Smooth muscle cell (in vitro differentiated cells): ENCODE measurements around the gene EML4. TPM values are rescaled to one million over a fixed set of nuclear protein-coding genes. Genes with fewer than 3 reads are reported as not detected.
A peak's percentile ranks its signal among the peaks of the same experiment; 100 is the strongest.

ENCODE experiments used
- DNase-seq: peaks from one replicate; lab custom pipeline; 2025; ENCODE audit not compliant: unreplicated experiment; lab: John Stamatoyannopoulos, UW
- H2AFZ ChIP-seq: fragments of 200-600 bp; sonication (generic); 2 replicates; pipeline ENCODE4 v1.6.0; 2016; ENCODE audit warnings: antibody characterized with exemption, low read depth, mild to moderate bottlenecking
- H3F3A ChIP-seq: fragments of 200-600 bp; sonication (generic); 2 replicates; pipeline ENCODE4 v1.6.0; 2017; ENCODE audit warnings: antibody characterized with exemption, low read depth
- H3K27ac ChIP-seq: fragments of 200-600 bp; sonication (generic); 2 replicates; pipeline ENCODE4 v1.5.1; 2016; ENCODE audit warnings: low read depth, mild to moderate bottlenecking
- H3K27me3 ChIP-seq: fragments of 200-600 bp; sonication (generic); 2 replicates; pipeline ENCODE4 v1.6.1; 2016; ENCODE audit warnings: low read depth, mild to moderate bottlenecking
- H3K36me3 ChIP-seq: fragments of 200-600 bp; sonication (generic); 2 replicates; pipeline ENCODE4 v1.5.1; 2016; ENCODE audit warnings: low read depth
- H3K4me1 ChIP-seq: fragments of 200-600 bp; sonication (generic); 2 replicates; pipeline ENCODE4 v1.5.1; 2016; ENCODE audit warnings: low read depth
- H3K4me2 ChIP-seq: fragments of 200-600 bp; sonication (generic); 2 replicates; pipeline ENCODE4 v1.6.0; 2016; ENCODE audit warnings: mild to moderate bottlenecking
- H3K4me3 ChIP-seq: fragments of 200-600 bp; sonication (generic); 2 replicates; pipeline ENCODE4 v1.5.1; 2016; ENCODE audit warnings: mild to moderate bottlenecking
- H3K79me2 ChIP-seq: fragments of 200-600 bp; sonication (generic); 2 replicates; pipeline ENCODE4 v1.6.0; 2016; ENCODE audit warnings: low read depth, mild to moderate bottlenecking
- H3K9ac ChIP-seq: fragments of 200-600 bp; sonication (generic); 2 replicates; pipeline ENCODE4 v1.6.0; 2016; ENCODE audit warnings: low read depth
- H3K9me3 ChIP-seq: fragments of 200-600 bp; sonication (generic); replicated peaks from 2 replicates; pipeline ENCODE4 v1.5.1; 2016; ENCODE audit warnings: low read depth
- H4K20me1 ChIP-seq: fragments of 200-600 bp; sonication (generic); 2 replicates; pipeline ENCODE4 v1.6.0; 2016; ENCODE audit warnings: low read depth
- CTCF ChIP-seq: fragments of 200-600 bp; sonication (generic); IDR thresholded peaks from 2 replicates; pipeline ENCODE4 v1.5.1; 2017; ENCODE audit warnings: borderline replicate concordance, mild to moderate bottlenecking, antibody characterized with exemption; ENCODE audit not compliant: insufficient read depth, poor library complexity, severe bottlenecking
- WGBS: methylation state at CpG from one replicate; pipeline ENCODE4 v1.1.7; 2016; ENCODE audit warnings: low lambda C conversion rate; 5-methylcytosine and 5-hydroxymethylcytosine counted together
- polyA plus RNA-seq: library from polyadenylated mRNA; unstranded; fragments of >200 nt; fragmentation: Nextera tagmentation; extraction: Ambion mirVana; gene quantifications from 2 replicates; pipeline ENCODE4 v1.2.1, GENCODE V29; 2016
- total RNA-seq: library from RNA; depleted of rRNA; stranded (reverse); fragments of >200 nt; gene quantifications from 2 replicates; pipeline ENCODE4 v1.2.3, GENCODE V29; 2014

Gene EML4
- total and polyA plus RNA-seq, 2 experiments from 2014 or later: 33.6 to 46.2 TPM

- Histone ChIP-seq H3F3A (peaks cover 5% of the 10 kb centered on the region), H3K9ac (no peak overlapping the region), H2AFZ (no peak overlapping the region), H3K9me3 (no peaks in the 10 kb centered on the region), H4K20me1 (no peaks in the 10 kb centered on the region), H3K27ac (no peak overlapping the region), H3K36me3 (no peaks in the 10 kb centered on the region), H3K4me1 (no peaks in the 10 kb centered on the region), H3K4me2 (no peak overlapping the region), H3K79me2 (no peaks in the 10 kb centered on the region), H3K27me3 (no peaks in the 10 kb centered on the region), H3K4me3 (no peak overlapping the region)
- no peak for DNase-seq
- no peak for TF ChIP-seq CTCF
These were observed 19.0 kb upstream of the EML4 start for GRCh38 chr2:42150159-42150558.

GRCh38 chr2:42153944-42154581 lies 15.1 kb upstream of the EML4 start:
- WGBS: 80% methylated on average over 4 of the region's 4 CpGs
- peak overlapping the region; percentile 37 for H2AFZ ChIP-seq

GRCh38 chr2:42156721-42157120 lies 12.4 kb upstream of the EML4 start:
- no peak overlapping the region for H3K9ac ChIP-seq
- no peak for DNase-seq
- H3K4me2 ChIP-seq: no peak overlapping the region
- no peaks in the 10 kb centered on the region for H3K9me3 ChIP-seq
- no peaks in the 10 kb centered on the region for H3K36me3 ChIP-seq
- no peak overlapping the region for H3K4me3 ChIP-seq
- no peaks in the 10 kb centered on the region for H3K79me2 ChIP-seq
- TF ChIP-seq CTCF: no peak
- no peaks in the 10 kb centered on the region for H3K27me3 ChIP-seq
- H4K20me1 ChIP-seq: no peaks in the 10 kb centered on the region
- 78% methylated on average over 4 of the region's 4 CpGs for WGBS
- no peaks in the 10 kb centered on the region for H3F3A ChIP-seq
- H3K27ac ChIP-seq: no peak overlapping the region
- H2AFZ ChIP-seq: no peak overlapping the region
- no peaks in the 10 kb centered on the region for H3K4me1 ChIP-seq

More at GRCh38 chr2:42153944-42154581, 15.1 kb upstream of the EML4 start:
- DNase-seq: no peak
- H3K4me1 ChIP-seq: no peaks in the 10 kb centered on the region
- H3K27ac ChIP-seq: no peak overlapping the region
- no peak overlapping the region for H3K9ac ChIP-seq
- no peak overlapping the region for H3K4me2 ChIP-seq
- no peaks in the 10 kb centered on the region for H3K9me3 ChIP-seq
- H3K4me3 ChIP-seq: no peak overlapping the region
- H3F3A ChIP-seq: no peaks in the 10 kb centered on the region
- no peaks in the 10 kb centered on the region for H3K79me2 ChIP-seq
- TF ChIP-seq CTCF: no peak
- no peaks in the 10 kb centered on the region for H3K27me3 ChIP-seq
- H3K36me3 ChIP-seq: no peaks in the 10 kb centered on the region
- no peaks in the 10 kb centered on the region for H4K20me1 ChIP-seq

- Histone ChIP-seq H2AFZ (no peak overlapping the region), H3K4me2 (no peak overlapping the region), H3K27me3 (no peaks in the 10 kb centered on the region), H3K4me3 (no peak overlapping the region), H3K4me1 (no peaks in the 10 kb centered on the region), H3K9ac (no peak overlapping the region), H3K79me2 (no peaks in the 10 kb centered on the region), H3K27ac (no peak overlapping the region), H3K36me3 (no peaks in the 10 kb centered on the region), H3K9me3 (no peaks in the 10 kb centered on the region), H3F3A (no peaks in the 10 kb centered on the region), H4K20me1 (no peaks in the 10 kb centered on the region)
- no peak for TF ChIP-seq CTCF
- DNase-seq: no peak
These were observed 7.7 kb upstream of the EML4 start for GRCh38 chr2:42161444-42161843.
